Osteoblast (primary cell): ENCODE measurements around the gene GATAD1. TPM values are rescaled to one million over a fixed set of nuclear protein-coding genes. Genes with fewer than 3 reads are reported as not detected.
A peak's percentile ranks its signal among the peaks of the same experiment; 100 is the strongest.
"Not testable (repeated sequence)": the region's sequence is repeated elsewhere in the genome, so short reads cannot be mapped to it uniquely, and the experiment has no call there.

Experiments used
- DNase-seq: peaks from one replicate; pipeline ENCODE4 v3.0.0; 2011; ENCODE audit warnings: low spot score, mixed read lengths; ENCODE audit not compliant: insufficient read length; ENCODE audit errors: missing footprints
- H2AFZ ChIP-seq: 2 replicates; pipeline ENCODE4 v1.6.0; 2011; ENCODE audit warnings: mild to moderate bottlenecking, low read length
- H3K27ac ChIP-seq: 2 replicates; pipeline ENCODE4 v1.5.1; 2011; ENCODE audit warnings: mild to moderate bottlenecking, low read depth, low read length, moderate library complexity
- H3K27me3 ChIP-seq: 2 replicates; pipeline ENCODE4 v1.6.0; 2012; ENCODE audit warnings: mild to moderate bottlenecking, control low read depth, inconsistent platforms, low read length, moderate library complexity; ENCODE audit not compliant: insufficient read depth
- H3K36me3 ChIP-seq: 2 replicates; pipeline ENCODE4 v1.5.1; 2011; ENCODE audit warnings: mild to moderate bottlenecking, low read length, control low read depth, moderate library complexity; ENCODE audit not compliant: insufficient read depth
- H3K4me1 ChIP-seq: 2 replicates; pipeline ENCODE4 v1.5.1; 2011; ENCODE audit warnings: mild to moderate bottlenecking, low read length, control low read depth, moderate library complexity; ENCODE audit not compliant: insufficient read depth
- H3K4me2 ChIP-seq: 2 replicates; pipeline ENCODE4 v1.6.0; 2011; ENCODE audit warnings: mild to moderate bottlenecking, low read length; ENCODE audit not compliant: insufficient read depth
- H3K4me3 ChIP-seq: fragments of 200-600 bp; sonication (generic); 3 replicates; pipeline ENCODE4 v1.5.1; 2012; ENCODE audit warnings: mild to moderate bottlenecking, low read length, inconsistent platforms; ENCODE audit not compliant: insufficient read depth
- H3K79me2 ChIP-seq: 2 replicates; pipeline ENCODE4 v1.6.0; 2012; ENCODE audit warnings: mild to moderate bottlenecking, low read length, control low read depth, inconsistent platforms; ENCODE audit not compliant: insufficient read depth
- H3K9me3 ChIP-seq: 2 replicates; pipeline ENCODE4 v1.5.1; 2011; ENCODE audit warnings: low read depth, low read length, control low read depth
- H4K20me1 ChIP-seq: 2 replicates; pipeline ENCODE4 v1.6.0; 2012; ENCODE audit warnings: mild to moderate bottlenecking, low read length, control low read depth; ENCODE audit not compliant: insufficient read depth
- total RNA-seq: library from RNA; depleted of rRNA; stranded (reverse); fragments of >200 nt; gene quantifications from 2 replicates; pipeline ENCODE4 v1.2.3, GENCODE V29; 2012
- TF ChIP-seq, protein P1 (sequence below): IDR thresholded peaks from 2 replicates; pipeline ENCODE4 v1.5.1; 2011; ENCODE audit warnings: mild to moderate bottlenecking, low read depth, low read length, moderate library complexity; ENCODE audit errors: extremely low read depth

GATAD1 gene
- total RNA-seq, 1 donor, result 42.7 TPM

DNA sequence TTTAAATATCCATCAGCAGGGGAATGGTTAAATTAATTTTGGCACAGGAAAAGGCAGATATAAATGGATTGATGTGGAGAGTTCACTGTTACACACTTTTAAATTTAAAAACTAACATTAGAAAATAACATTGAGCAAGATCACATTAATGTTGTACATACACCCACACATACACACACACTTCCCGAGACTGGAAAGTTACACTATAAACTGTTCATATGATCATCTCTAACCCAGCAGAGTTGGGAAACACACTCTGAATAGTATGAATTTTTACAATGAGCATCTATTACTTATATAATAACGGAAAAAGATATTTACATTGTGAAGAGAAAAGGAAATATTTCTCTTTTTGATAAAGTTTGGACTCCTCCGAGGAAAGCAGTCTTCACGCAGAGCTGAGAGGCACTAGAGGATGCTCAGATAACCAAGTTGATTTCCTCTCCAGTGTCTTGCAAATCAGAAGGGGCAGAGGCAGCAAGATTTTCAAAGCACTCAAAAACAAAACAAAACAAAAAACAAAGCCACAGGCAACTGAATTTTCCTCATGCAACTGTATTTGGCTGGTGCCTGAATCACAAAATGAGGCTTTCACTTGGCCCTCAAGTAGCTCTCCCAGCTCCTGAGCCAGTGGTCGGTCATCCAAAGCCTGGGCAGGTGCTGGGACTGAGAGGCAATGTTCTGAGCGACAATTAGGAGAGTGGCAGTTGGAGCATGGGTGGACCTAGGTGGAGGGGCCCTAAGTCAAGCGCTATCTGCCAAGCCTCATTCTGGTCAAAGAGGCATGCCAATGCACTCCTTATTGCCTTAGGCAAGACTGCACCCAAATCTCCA lies 10.5 kb upstream of the GATAD1 start:
- H3K9me3 ChIP-seq, result no peaks in the 10 kb centered on the region
- DNase-seq, result no peak
- TF ChIP-seq, protein P1, sequence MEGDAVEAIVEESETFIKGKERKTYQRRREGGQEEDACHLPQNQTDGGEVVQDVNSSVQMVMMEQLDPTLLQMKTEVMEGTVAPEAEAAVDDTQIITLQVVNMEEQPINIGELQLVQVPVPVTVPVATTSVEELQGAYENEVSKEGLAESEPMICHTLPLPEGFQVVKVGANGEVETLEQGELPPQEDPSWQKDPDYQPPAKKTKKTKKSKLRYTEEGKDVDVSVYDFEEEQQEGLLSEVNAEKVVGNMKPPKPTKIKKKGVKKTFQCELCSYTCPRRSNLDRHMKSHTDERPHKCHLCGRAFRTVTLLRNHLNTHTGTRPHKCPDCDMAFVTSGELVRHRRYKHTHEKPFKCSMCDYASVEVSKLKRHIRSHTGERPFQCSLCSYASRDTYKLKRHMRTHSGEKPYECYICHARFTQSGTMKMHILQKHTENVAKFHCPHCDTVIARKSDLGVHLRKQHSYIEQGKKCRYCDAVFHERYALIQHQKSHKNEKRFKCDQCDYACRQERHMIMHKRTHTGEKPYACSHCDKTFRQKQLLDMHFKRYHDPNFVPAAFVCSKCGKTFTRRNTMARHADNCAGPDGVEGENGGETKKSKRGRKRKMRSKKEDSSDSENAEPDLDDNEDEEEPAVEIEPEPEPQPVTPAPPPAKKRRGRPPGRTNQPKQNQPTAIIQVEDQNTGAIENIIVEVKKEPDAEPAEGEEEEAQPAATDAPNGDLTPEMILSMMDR, result no peak

DNA sequence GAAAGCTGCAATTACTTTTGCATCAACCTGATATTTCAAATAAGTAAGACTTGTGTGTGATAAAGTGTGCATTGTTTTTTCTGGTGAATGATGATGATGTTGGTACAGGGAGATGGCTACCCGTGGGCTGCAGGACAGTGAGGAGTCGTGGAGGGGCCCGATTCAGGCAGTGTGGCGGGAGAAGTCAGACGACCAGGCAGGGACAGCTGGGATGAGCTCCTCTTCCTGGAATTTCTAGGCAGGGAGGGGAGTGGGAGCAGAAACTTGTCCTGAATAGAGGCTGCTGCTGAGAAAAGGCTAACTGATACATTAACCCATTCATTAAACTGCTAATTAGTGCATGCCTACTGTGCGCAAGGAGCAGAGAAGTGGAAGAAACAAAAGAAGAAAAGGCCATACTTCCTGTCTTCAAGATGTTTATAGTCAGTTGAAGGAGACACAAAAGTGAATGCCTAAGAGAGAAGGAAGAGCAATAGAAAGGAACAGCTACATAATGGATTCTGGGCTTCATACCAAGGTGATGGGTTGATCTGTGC lies 9.3 kb upstream of the GATAD1 start:
- Histone ChIP-seq H3K36me3 (no peaks in the 10 kb centered on the region), H3K27me3 (no peaks in the 10 kb centered on the region), H3K27ac (no peak overlapping the region), H3K9me3 (no peaks in the 10 kb centered on the region), H3K79me2 (no peaks in the 10 kb centered on the region), H3K4me2 (no peak overlapping the region), H4K20me1 (no peaks in the 10 kb centered on the region), H2AFZ (no peak overlapping the region), H3K4me1 (no peaks in the 10 kb centered on the region), H3K4me3 (no peak overlapping the region)
- TF ChIP-seq, protein P1, result no peak
- no peak for DNase-seq

More for the DNA sequence above, 10.5 kb upstream of the GATAD1 start:
- no peak overlapping the region for H3K4me3 ChIP-seq
- no peak overlapping the region for H3K27ac ChIP-seq
- H2AFZ ChIP-seq, result no peak overlapping the region
- H3K79me2 ChIP-seq, result no peaks in the 10 kb centered on the region
- H3K4me1 ChIP-seq, result no peaks in the 10 kb centered on the region
- H3K27me3 ChIP-seq, result no peaks in the 10 kb centered on the region
- H3K36me3 ChIP-seq, result no peaks in the 10 kb centered on the region
- no peak overlapping the region for H3K4me2 ChIP-seq
- H4K20me1 ChIP-seq, result no peaks in the 10 kb centered on the region

DNA sequence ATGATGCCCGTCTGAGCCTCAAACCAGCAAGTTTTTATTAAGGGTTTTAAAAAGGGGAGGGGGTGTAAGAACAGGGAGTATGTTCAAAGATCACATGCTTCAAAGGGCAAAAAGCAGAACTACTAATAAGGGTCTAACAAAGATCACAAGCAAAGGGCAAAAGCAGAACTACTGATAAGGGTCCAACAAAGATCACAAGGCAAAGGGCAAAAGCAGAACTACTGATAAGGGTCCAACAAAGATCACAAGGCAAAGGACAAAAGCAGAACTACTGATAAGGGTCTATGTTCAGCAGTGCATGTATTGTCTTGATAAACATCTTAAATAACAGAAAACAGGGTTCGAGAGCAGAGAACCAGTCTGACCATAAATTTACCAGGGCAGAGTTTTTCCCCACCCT lies 4.6 kb upstream of the GATAD1 start:
- H3K36me3 ChIP-seq, H3K4me1 ChIP-seq, H4K20me1 ChIP-seq, H3K4me2 ChIP-seq, H3K27me3 ChIP-seq, H3K4me3 ChIP-seq, DNase-seq, H3K27ac ChIP-seq, H2AFZ ChIP-seq, H3K9me3 ChIP-seq, H3K79me2 ChIP-seq: not testable (repeated sequence)

DNA sequence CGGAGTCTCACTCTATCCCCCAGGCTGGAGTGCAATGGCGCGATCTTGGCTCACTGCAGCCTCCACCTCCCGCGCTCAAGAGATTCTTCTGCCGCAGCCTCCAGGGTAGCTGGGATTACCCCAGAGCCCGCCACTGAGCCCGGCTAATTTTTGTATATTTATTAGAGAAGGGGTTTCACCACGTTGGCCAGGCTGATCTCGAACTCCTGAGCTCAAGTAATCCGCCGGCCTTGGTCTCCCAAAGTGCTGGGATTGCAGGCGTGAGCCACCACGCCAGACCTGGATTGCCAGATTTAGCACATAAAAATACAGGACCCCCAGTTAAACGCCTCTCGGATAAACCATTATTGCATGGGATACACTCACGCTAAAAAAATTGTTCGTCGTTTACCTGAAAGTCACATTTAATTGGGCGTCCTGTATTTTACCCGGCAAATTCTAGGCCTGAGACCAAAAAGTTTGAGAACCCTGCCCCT lies 375 bp upstream of the GATAD1 start:
- Histone ChIP-seq H3K4me1 (peaks cover 7% of the 10 kb centered on the region), H3K4me3 (peak overlapping the region; percentile 93), H2AFZ (peak overlapping the region; percentile 76), H3K4me2 (peak overlapping the region; percentile 81), H3K79me2 (peaks cover 37% of the 10 kb centered on the region), H3K9me3 (no peaks in the 10 kb centered on the region), H4K20me1 (no peaks in the 10 kb centered on the region), H3K27ac (no peak overlapping the region), H3K36me3 (peaks cover 23% of the 10 kb centered on the region), H3K27me3 (no peaks in the 10 kb centered on the region)
- TF ChIP-seq, protein P1, result peak; percentile 92
- no peak for DNase-seq
